LNCaP clone FGC (cell line): ENCODE measurements around the gene PLA2G4F.

Experiments used
- DNase-seq: peaks from one replicate; pipeline ENCODE4 v3.0.0-alpha.2; 2011; ENCODE audit warnings: low read depth
- H3K4me3 ChIP-seq: 2 replicates; pipeline ENCODE4 v1.5.1; 2011; ENCODE audit warnings: mild to moderate bottlenecking, low read depth, low read length, control low read depth
- TF ChIP-seq, protein P1 (sequence below): IDR thresholded peaks from 2 replicates; pipeline ENCODE4 v1.5.1; 2012; ENCODE audit warnings: mild to moderate bottlenecking; ENCODE audit not compliant: control insufficient read depth, insufficient read depth; ENCODE audit errors: extremely low read depth

The PLA2G4F gene

GRCh38 chr15:42123546-42123945 lies 32.9 kb downstream of the PLA2G4F start:
- no peak for DNase-seq
- TF ChIP-seq, protein P1, sequence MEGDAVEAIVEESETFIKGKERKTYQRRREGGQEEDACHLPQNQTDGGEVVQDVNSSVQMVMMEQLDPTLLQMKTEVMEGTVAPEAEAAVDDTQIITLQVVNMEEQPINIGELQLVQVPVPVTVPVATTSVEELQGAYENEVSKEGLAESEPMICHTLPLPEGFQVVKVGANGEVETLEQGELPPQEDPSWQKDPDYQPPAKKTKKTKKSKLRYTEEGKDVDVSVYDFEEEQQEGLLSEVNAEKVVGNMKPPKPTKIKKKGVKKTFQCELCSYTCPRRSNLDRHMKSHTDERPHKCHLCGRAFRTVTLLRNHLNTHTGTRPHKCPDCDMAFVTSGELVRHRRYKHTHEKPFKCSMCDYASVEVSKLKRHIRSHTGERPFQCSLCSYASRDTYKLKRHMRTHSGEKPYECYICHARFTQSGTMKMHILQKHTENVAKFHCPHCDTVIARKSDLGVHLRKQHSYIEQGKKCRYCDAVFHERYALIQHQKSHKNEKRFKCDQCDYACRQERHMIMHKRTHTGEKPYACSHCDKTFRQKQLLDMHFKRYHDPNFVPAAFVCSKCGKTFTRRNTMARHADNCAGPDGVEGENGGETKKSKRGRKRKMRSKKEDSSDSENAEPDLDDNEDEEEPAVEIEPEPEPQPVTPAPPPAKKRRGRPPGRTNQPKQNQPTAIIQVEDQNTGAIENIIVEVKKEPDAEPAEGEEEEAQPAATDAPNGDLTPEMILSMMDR, result no peak
- no peak overlapping the region for H3K4me3 ChIP-seq

DNA sequence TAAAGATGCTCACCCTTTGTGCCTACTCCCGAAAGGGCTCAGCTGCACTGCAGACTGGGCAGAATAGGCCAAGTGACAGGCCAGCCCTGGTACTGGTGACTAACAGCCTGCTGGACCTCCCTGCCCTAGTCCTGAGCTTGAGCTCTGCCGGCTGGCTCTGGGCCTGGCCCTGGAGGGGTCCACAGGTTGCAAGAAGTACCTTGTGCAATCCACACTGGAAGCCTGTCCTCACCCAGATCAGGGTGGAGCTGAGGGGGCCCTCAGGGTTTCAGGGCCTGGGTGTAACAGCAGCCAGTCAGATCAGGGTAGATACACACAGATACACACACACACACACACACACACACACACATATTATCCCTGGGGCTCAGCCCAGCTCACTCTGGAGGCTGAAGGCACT lies 34.8 kb downstream of the PLA2G4F start:
- TF ChIP-seq, protein P1, result no peak
- DNase-seq, result no peak

DNA sequence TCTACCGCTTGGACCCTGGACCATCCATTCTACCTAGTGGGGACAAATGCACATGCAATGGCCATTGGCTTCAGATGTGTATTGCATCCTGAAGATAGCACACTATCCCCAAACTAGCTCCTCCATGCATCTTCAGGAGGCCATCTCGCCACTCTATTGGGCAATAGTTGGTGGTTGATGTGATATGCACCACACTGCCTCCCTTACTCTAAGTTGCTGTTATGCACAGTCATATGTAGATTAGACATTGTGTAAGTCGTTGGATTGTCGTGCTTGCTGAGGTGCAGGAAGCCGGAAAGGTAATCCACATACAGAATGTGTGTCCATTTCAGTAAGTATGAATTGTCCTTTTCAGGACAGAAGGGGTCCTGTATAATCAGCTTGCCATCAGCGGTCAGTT lies 35.4 kb downstream of the PLA2G4F start:
- H3K4me3 ChIP-seq, result no peak overlapping the region
- TF ChIP-seq, protein P1, result no peak
- no peak for DNase-seq

More for the DNA sequence above, 34.8 kb downstream of the PLA2G4F start:
- no peak overlapping the region for H3K4me3 ChIP-seq

- H3K4me3 ChIP-seq, result no peak overlapping the region
- TF ChIP-seq, protein P1, result no peak
- no peak for DNase-seq
Observed at GRCh38 chr15:42120285-42120684, 36.2 kb downstream of the PLA2G4F start.

GRCh38 chr15:42119446-42119760 lies 37.0 kb downstream of the PLA2G4F start:
- H3K4me3 ChIP-seq, result peak overlapping the region; percentile 55
- DNase-seq, result no peak
- TF ChIP-seq, protein P1, result no peak

DNA sequence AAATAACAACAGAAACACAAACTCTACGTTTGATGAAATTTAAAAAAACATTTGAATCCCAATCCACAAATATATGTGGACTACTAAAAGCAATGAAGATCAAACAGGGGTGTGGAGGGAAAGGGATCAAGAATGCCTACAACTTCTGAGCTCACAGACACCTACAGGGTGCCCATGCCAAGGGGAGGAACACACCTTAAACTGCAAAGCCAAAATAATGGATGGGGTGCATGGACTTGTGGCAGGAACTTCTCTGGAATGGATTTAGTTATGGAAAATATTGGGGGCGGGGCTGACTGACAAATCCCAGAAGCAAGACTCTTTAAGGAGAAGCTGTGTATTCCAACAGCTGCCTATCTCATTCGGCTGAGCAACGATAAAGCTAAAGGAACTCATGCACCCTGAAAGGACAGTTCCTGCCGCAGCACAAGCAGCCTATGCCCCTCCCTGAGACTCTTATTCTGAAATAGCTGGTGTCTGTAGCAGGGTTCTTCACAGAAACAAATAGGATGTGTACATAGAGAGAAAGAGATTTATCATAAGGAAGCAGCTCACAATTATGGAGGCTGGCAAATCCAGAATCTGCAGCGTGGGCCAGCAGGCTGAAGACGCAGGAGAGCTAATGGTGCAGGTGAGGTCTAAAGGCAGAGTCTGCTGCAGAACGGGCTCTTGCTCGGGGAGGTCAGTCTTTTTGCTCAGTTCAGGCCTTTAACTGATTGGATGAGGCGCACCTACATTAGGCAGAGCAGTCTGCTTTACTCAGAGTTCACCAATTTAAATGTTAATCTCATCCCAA lies 37.6 kb downstream of the PLA2G4F start:
- TF ChIP-seq, protein P1, result no peak
- H3K4me3 ChIP-seq, result peak overlapping the region; percentile 55
- peak; percentile 85 for DNase-seq

- TF ChIP-seq, protein P1, result no peak
- DNase-seq, result no peak
- H3K4me3 ChIP-seq, result no peak overlapping the region
Observed at GRCh38 chr15:42111924-42112323, 44.5 kb downstream of the PLA2G4F start.
